Peyer's patch (tissue), 4 donors: ENCODE data around the gene SLC23A3. TPM values are rescaled to one million over a fixed set of nuclear protein-coding genes. Genes with fewer than 3 reads are reported as not detected.

Source experiments
- DNase-seq, 3 donors: peaks; one replicate each; pipeline ENCODE4 v3.0.0-alpha.2; 2017 to 2019
- H3K27ac ChIP-seq, 4 donors: fragments of 200-600 bp; sonication (generic); one replicate each; pipeline ENCODE4 v1.5.1; 2016 to 2019
- H3K27me3 ChIP-seq, 2 donors: fragments of 200-600 bp; sonication (generic); one replicate each; pipeline ENCODE4 v1.5.1; 2019
- H3K36me3 ChIP-seq, 3 donors: fragments of 200-600 bp; sonication (generic); one replicate each; pipeline ENCODE4 v1.5.1; 2016 to 2019
- H3K4me1 ChIP-seq, 4 donors: fragments of 200-600 bp; sonication (generic); one replicate each; pipeline ENCODE4 v1.5.1; 2016 to 2019
- H3K4me3 ChIP-seq, 4 donors: fragments of 200-600 bp; sonication (generic); 1 replicate in 3 of 4; 2 replicates in 1 of 4; pipeline ENCODE4 v1.5.1; 2016 to 2019; ENCODE audit warnings: mild to moderate bottlenecking in 1 of 4
- H3K9me3 ChIP-seq, 4 donors: fragments of 200-600 bp; sonication (generic); one replicate each; pipeline ENCODE4 v1.5.1; 2016 to 2019; ENCODE audit warnings: mild to moderate bottlenecking in 1 of 4
- POLR2A ChIP-seq, 2 donors: fragments of 450-650 bp; IDR thresholded peaks; one replicate each; pipeline ENCODE4 v1.5.1; 2017; ENCODE audit warnings: antibody characterized with exemption in 2 of 2, mild to moderate bottlenecking in 2 of 2, moderate library complexity in 2 of 2
- total RNA-seq, 4 donors: library from RNA; depleted of rRNA; stranded (reverse); fragments of >200 nt; gene quantifications; one replicate each; pipeline ENCODE4 v1.1.0, GENCODE V29; 2016
- TF ChIP-seq, protein P1 (sequence below), 6 experiments: fragments of 450-650 bp in 4 of 6; fragments of 200-600 bp in 2 of 6; sonication (generic) in 1 of 6; IDR thresholded peaks; one replicate each; pipeline ENCODE4 v1.5.1; 2017 to 2019; ENCODE audit warnings: antibody characterized with exemption in 6 of 6, mild to moderate bottlenecking in 3 of 6, moderate library complexity in 1 of 6

The SLC23A3 gene
- total RNA-seq: 100 to 1,000 TPM in 1 of 4 donors, 10 to 100 TPM in 2, 1 to 10 TPM in 1; 5.0 to 111 (median 62.8) TPM

GRCh38 chr2:219169930-219170654, at the start of gene SLC23A3:
TSS of gene SLC23A3 (minus strand) at chr2:219170029. CDS start at chr2:219169984, 45 bp downstream.
- DNase-seq: peak in 1 of 3 donors; percentile 72
- H3K4me1 ChIP-seq: peaks cover 0 to 30% (median 0%) of the 10 kb centered on the region in 4 donors
- peaks cover 0 to 42% (median 0%) of the 10 kb centered on the region in 3 donors for H3K36me3 ChIP-seq
- H3K27me3 ChIP-seq: no peaks in the 10 kb centered on the region
- peak in 1 of 2 donors; percentile 43 for TF ChIP-seq POLR2A (IDR thresholded peaks at IDR 0.05)
- TF ChIP-seq, protein P1, sequence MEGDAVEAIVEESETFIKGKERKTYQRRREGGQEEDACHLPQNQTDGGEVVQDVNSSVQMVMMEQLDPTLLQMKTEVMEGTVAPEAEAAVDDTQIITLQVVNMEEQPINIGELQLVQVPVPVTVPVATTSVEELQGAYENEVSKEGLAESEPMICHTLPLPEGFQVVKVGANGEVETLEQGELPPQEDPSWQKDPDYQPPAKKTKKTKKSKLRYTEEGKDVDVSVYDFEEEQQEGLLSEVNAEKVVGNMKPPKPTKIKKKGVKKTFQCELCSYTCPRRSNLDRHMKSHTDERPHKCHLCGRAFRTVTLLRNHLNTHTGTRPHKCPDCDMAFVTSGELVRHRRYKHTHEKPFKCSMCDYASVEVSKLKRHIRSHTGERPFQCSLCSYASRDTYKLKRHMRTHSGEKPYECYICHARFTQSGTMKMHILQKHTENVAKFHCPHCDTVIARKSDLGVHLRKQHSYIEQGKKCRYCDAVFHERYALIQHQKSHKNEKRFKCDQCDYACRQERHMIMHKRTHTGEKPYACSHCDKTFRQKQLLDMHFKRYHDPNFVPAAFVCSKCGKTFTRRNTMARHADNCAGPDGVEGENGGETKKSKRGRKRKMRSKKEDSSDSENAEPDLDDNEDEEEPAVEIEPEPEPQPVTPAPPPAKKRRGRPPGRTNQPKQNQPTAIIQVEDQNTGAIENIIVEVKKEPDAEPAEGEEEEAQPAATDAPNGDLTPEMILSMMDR (IDR thresholded peaks at IDR 0.05): no peak
- no peaks in the 10 kb centered on the region for H3K9me3 ChIP-seq
- peak within 1 kb of the TSS in 2 of 4 donors; percentile 11 to 45 for H3K4me3 ChIP-seq
- H3K27ac ChIP-seq: peak within 1 kb of the TSS in 1 of 4 donors; percentile 81

DNA sequence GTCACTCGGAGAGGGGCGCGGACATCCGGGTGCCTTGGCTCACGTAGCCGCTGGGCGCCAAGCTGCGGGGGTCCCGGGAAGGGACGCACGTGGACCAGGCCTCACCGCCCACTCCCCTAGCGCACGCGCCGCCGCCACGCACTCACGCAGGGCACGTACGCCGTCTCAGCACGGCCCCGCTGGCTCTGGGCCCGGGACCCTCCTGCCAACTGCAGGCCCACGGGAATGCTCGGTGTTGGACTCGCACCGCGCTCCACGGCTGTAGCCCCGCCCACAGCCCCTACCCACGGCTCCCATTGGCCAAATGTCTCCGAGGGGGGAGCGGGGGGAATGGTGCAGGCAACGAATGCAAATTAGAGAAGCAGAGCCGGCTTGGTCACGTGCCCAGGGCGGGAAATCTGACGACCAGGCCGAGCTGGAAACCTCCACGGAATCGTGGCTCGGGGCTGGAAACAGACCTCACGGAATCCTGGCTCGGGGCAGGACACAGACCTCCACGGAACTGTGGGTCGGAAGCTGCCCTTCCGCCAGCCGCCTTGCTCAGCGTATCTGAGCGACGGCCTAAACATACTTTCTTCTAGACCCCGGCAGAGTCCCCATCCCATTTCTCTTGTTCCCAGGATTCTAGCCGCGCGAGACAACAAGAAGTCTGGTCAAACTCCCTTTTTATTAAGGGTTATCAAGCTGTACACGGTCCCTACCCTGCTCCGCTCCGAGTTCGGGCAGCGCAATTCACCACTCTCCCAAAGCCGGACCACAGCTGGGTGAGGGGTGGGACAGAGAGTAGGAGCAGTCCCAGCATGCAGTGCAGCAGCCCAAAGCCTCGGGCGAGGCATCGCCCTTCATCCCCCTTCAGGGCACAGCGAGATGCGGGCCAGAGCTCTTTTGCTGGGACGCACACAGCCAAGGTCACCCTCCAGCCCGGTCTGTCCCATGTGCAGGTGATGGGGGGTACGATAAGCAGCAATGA, 49.2 kb upstream of the SLC23A3 start, which contains the start of gene ABCB6:
TSS of gene ABCB6 (minus strand) at position 227 of the 970 bp plus-strand sequence. CDS start 285 bp downstream, outside the sequence.
- Histone ChIP-seq H3K27ac (peak within 1 kb of the TSS; percentile 79 to 94 (median 85)), H3K9me3 (no peaks in the 10 kb centered on the region), H3K4me1 (peaks cover 0 to 32% (median 10%) of the 10 kb centered on the region in 4 donors), H3K27me3 (no peaks in the 10 kb centered on the region), H3K4me3 (peak within 1 kb of the TSS; percentile 50 to 59 (median 56)), H3K36me3 (peaks cover 0 to 53% (median 0%) of the 10 kb centered on the region in 3 donors)
- DNase-seq: peak; percentile 94 to 97 (median 96)
- peak; percentile 51 to 59 for TF ChIP-seq POLR2A (IDR thresholded peaks at IDR 0.05)
- TF ChIP-seq, protein P1 (IDR thresholded peaks at IDR 0.05): peak in 1 of 6 experiments; percentile 9

DNA sequence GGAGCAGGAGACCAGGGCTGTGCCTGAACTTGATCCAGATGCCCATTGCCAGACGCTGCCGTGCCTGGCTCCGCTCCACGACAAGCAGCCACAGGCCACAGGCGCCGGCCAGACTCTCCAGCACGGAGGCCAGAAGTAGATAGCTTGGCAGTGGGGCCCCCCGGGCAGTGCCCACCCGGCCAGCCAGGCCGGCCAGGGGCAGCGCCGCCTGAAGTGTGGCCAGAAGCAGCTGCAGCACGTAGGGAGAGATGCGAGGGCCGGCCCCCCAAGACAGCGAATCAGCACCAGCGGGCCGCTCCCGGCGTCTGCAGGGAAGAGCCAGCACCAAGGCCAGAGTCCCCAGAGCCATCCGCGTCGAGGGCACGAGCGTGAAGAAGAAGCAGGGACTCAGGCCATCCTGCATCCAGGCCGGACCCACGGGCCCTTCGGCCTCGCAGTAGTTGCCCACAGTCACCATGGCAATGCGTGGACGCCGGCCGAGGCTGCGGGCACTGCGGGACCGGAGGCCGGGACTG, 48.4 kb upstream of the SLC23A3 start:
- H3K4me1 ChIP-seq: peaks cover 0 to 32% (median 10%) of the 10 kb centered on the region in 4 donors
- peak overlapping the region; percentile 50 to 59 (median 56) for H3K4me3 ChIP-seq
- peaks cover 0 to 48% (median 0%) of the 10 kb centered on the region in 3 donors for H3K36me3 ChIP-seq
- no peak for TF ChIP-seq POLR2A (IDR thresholded peaks at IDR 0.05)
- TF ChIP-seq, protein P1 (IDR thresholded peaks at IDR 0.05): peak in 2 of 6 experiments; percentile 3 to 14
- peak; percentile 22 to 76 (median 70) for DNase-seq
- no peaks in the 10 kb centered on the region for H3K27me3 ChIP-seq
- peak overlapping the region; percentile 79 to 94 (median 85) for H3K27ac ChIP-seq
- no peaks in the 10 kb centered on the region for H3K9me3 ChIP-seq

DNA sequence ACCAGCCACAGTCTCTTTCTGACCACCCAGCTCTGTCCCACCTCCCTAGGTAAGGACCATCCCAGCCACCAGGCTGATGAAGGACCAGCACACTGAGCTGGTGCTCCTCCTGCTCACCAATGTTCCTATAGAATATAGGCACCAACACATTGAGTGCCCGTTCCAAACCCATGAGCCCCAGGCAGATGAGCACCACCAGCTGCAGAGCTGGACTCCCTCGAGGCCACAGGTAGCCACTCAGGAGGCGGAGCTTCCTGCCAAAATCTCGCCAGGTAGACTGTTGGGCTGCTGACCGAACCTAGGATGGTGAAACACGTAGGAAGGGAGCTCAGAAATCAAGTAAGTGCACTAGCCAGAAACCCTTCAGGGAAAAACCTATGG, 46.7 kb upstream of the SLC23A3 start:
- peaks cover 0 to 31% (median 0%) of the 10 kb centered on the region in 3 donors for H3K36me3 ChIP-seq

More for the DNA sequence above, 46.7 kb upstream of the SLC23A3 start:
- H3K9me3 ChIP-seq: no peaks in the 10 kb centered on the region
- H3K4me3 ChIP-seq: no peak overlapping the region
- no peak for DNase-seq
- peaks cover 0 to 32% (median 10%) of the 10 kb centered on the region in 4 donors for H3K4me1 ChIP-seq
- TF ChIP-seq, protein P1 (IDR thresholded peaks at IDR 0.05): no peak
- no peak for TF ChIP-seq POLR2A (IDR thresholded peaks at IDR 0.05)
- no peaks in the 10 kb centered on the region for H3K27me3 ChIP-seq
- H3K27ac ChIP-seq: no peak overlapping the region
